Panc1 (cell line): ENCODE data around the gene TEF.

Source experiments
- CTCF ChIP-seq: fragments of 450-650 bp; IDR thresholded peaks from 2 replicates; pipeline ENCODE4 v1.5.1; 2017; ENCODE audit warnings: mild to moderate bottlenecking
- POLR2AphosphoS5 ChIP-seq: IDR thresholded peaks from 2 replicates; pipeline ENCODE4 v1.6.1; 2012; ENCODE audit warnings: mild to moderate bottlenecking, low read depth, low read length, moderate library complexity
- REST ChIP-seq, 2 experiments: IDR thresholded peaks; 2 replicates each; pipeline ENCODE4 v1.6.1; 2011 to 2012; ENCODE audit warnings: low read depth in 2 of 2, control low read depth in 1 of 2, low read length in 1 of 2, mild to moderate bottlenecking in 1 of 2, moderate library complexity in 1 of 2; ENCODE audit not compliant: insufficient read depth in 1 of 2
- SIN3A ChIP-seq: IDR thresholded peaks from 2 replicates; pipeline ENCODE4 v1.6.1; 2012; ENCODE audit warnings: low read depth, mild to moderate bottlenecking, low read length, moderate library complexity, borderline replicate concordance; ENCODE audit not compliant: insufficient read depth
- TCF7L2 ChIP-seq: IDR thresholded peaks from 2 replicates; pipeline ENCODE4 v1.6.1; 2011; ENCODE audit warnings: mild to moderate bottlenecking, low read depth, low read length, inconsistent platforms

- no peak for TF ChIP-seq CTCF
- no peak for TF ChIP-seq POLR2AphosphoS5
- no peak for TF ChIP-seq TCF7L2
- no peak for TF ChIP-seq SIN3A
- no peak for TF ChIP-seq REST (IDR thresholded peaks at IDR 0.05; ENCODE audit: insufficient read depth in 1 of 2, low read depth in 2 of 2, low read length in 1 of 2)
Measured at GRCh38 chr22:41358927-41359326, 22.8 kb upstream of the TEF start.
